Brain microvascular endothelial cell (primary cell): Measurements from ENCODE around the gene MGAT3.

Source experiments
- DNase-seq: peaks from one replicate; pipeline ENCODE4 v3.0.0-alpha.2; 2020
- H3K27ac ChIP-seq: fragments of 250-450 bp; sonication (Bioruptor Pico); 2 replicates; pipeline ENCODE4 v1.5.1; 2020; ENCODE audit warnings: mild to moderate bottlenecking, moderate library complexity
- H3K27me3 ChIP-seq: fragments of 250-450 bp; sonication (Bioruptor Pico); replicated peaks from 2 replicates; pipeline ENCODE4 v1.5.1; 2020; ENCODE audit warnings: mild to moderate bottlenecking
- H3K36me3 ChIP-seq: fragments of 250-450 bp; sonication (Bioruptor Pico); replicated peaks from 2 replicates; pipeline ENCODE4 v1.5.1; 2020; ENCODE audit warnings: mild to moderate bottlenecking
- H3K4me3 ChIP-seq: 2 replicates; pipeline ENCODE4 v1.5.1; 2011; ENCODE audit warnings: low read depth, mild to moderate bottlenecking, control low read depth, low read length, moderate library complexity
- CTCF ChIP-seq: IDR thresholded peaks from 2 replicates; pipeline ENCODE4 v1.5.1; 2011; ENCODE audit warnings: low read depth, mild to moderate bottlenecking, moderate library complexity, low read length, control low read depth, inconsistent platforms; ENCODE audit errors: missing control alignments
- in situ Hi-C: cut with HindIII; loops from 2 replicates; pipeline ENCODE4 v1.10.0; 2017; ENCODE audit warnings: low sequenced_read_pairs, low pct_ligation_motif_present

MGAT3 gene

GRCh38 chr22:39448205-39449054 lies 8.4 kb upstream of the MGAT3 start:
- no peak for TF ChIP-seq CTCF
- in situ Hi-C loops = no loop called here
- DNase-seq = no peak

GRCh38 chr22:39449708-39450107 lies 7.1 kb upstream of the MGAT3 start:
- TF ChIP-seq CTCF = no peak
- Histone ChIP-seq H3K27me3 (no peaks in the 10 kb centered on the region), H3K27ac (no peak overlapping the region), H3K4me3 (no peak overlapping the region), H3K36me3 (no peaks in the 10 kb centered on the region)
- in situ Hi-C loops = no loop called here
- no peak for DNase-seq

More at GRCh38 chr22:39448205-39449054, 8.4 kb upstream of the MGAT3 start:
- no peaks in the 10 kb centered on the region for H3K36me3 ChIP-seq
- no peak overlapping the region for H3K27ac ChIP-seq
- H3K4me3 ChIP-seq = no peak overlapping the region
- no peaks in the 10 kb centered on the region for H3K27me3 ChIP-seq

- TF ChIP-seq CTCF = no peak
- in situ Hi-C loops = no loop called here
Observed at GRCh38 chr22:39450258-39450955, 6.4 kb upstream of the MGAT3 start.

GRCh38 chr22:39452740-39453040 lies 4.1 kb upstream of the MGAT3 start:
- Histone ChIP-seq H3K4me3 (no peak overlapping the region), H3K27me3 (peaks cover 3% of the 10 kb centered on the region), H3K27ac (no peak overlapping the region), H3K36me3 (no peaks in the 10 kb centered on the region)
- in situ Hi-C loops = no loop called here
- no peak for DNase-seq
- TF ChIP-seq CTCF = no peak

More at GRCh38 chr22:39450258-39450955, 6.4 kb upstream of the MGAT3 start:
- Histone ChIP-seq H3K27me3 (no peaks in the 10 kb centered on the region), H3K4me3 (no peak overlapping the region), H3K27ac (no peak overlapping the region), H3K36me3 (no peaks in the 10 kb centered on the region)
- no peak for DNase-seq

GRCh38 chr22:39453765-39454378 lies 2.9 kb upstream of the MGAT3 start:
- Histone ChIP-seq H3K4me3 (no peak overlapping the region), H3K36me3 (no peaks in the 10 kb centered on the region), H3K27me3 (peaks cover 14% of the 10 kb centered on the region), H3K27ac (no peak overlapping the region)
- no peak for TF ChIP-seq CTCF
- in situ Hi-C loops = no loop called here
- DNase-seq = no peak
